Caki2 (cell line): ENCODE measurements around the gene PLAAT2. TPM values are rescaled to one million over a fixed set of nuclear protein-coding genes. Genes with fewer than 3 reads are reported as not detected.
"Not testable (repeated sequence)": the region's sequence is repeated elsewhere in the genome, so short reads cannot be mapped to it uniquely, and the experiment has no call there.

Experiments used
- DNase-seq: peaks from one replicate; pipeline ENCODE4 v3.0.0-alpha.2; 2015; ENCODE audit warnings: low read depth
- in situ Hi-C: cut with HindIII; loops from 2 replicates; pipeline ENCODE4 v1.10.0; 2016; ENCODE audit warnings: low sequenced_read_pairs, low pct_unique_long_range_greater_than_20kb, mixed read lengths
- total RNA-seq: library from RNA; depleted of rRNA; stranded (reverse); fragments of >200 nt; shearing (Covaris generic); gene quantifications from 2 replicates; pipeline ENCODE4 v1.2.3, GENCODE V29; 2014; ENCODE audit warnings: low replicate concordance

Gene PLAAT2
- total RNA-seq, 1 experiment from 2014 or later, result 3.4 TPM

- in situ Hi-C loops, result not testable (repeated sequence)
- DNase-seq, result peak; percentile 88
Observed at GRCh38 chr11:63531074-63531792, 31.9 kb downstream of the PLAAT2 start.

GRCh38 chr11:63530021-63530420 lies 33.2 kb downstream of the PLAAT2 start:
- in situ Hi-C loops, result no loop called here
- no peak for DNase-seq

- DNase-seq, in situ Hi-C loops: not testable (repeated sequence)
Observed at GRCh38 chr11:63529373-63529772, 33.8 kb downstream of the PLAAT2 start.

GRCh38 chr11:63528729-63529278 lies 34.4 kb downstream of the PLAAT2 start:
- in situ Hi-C loops, result not testable (repeated sequence)

GRCh38 chr11:63528156-63528555 lies 35.0 kb downstream of the PLAAT2 start:
- in situ Hi-C loops, DNase-seq: not testable (repeated sequence)

More at GRCh38 chr11:63528729-63529278, 34.4 kb downstream of the PLAAT2 start:
- DNase-seq, result peak; percentile 50

- DNase-seq, result no peak
Observed at GRCh38 chr11:63527667-63528066, 35.5 kb downstream of the PLAAT2 start.

GRCh38 chr11:63523151-63523550 lies 40.0 kb downstream of the PLAAT2 start:
- DNase-seq, result no peak
- in situ Hi-C loops, result no loop called here

More at GRCh38 chr11:63527667-63528066, 35.5 kb downstream of the PLAAT2 start:
- in situ Hi-C loops, result no loop called here

- in situ Hi-C loops, result no loop called here
Observed at GRCh38 chr11:63521896-63522295, 41.3 kb downstream of the PLAAT2 start.

GRCh38 chr11:63520606-63521170 lies 42.5 kb downstream of the PLAAT2 start:
- in situ Hi-C loops, result no loop called here
- DNase-seq, result no peak

More at GRCh38 chr11:63521896-63522295, 41.3 kb downstream of the PLAAT2 start:
- no peak for DNase-seq

GRCh38 chr11:63518548-63518947 lies 44.6 kb downstream of the PLAAT2 start:
- in situ Hi-C loops, result no loop called here

GRCh38 chr11:63517156-63517555 lies 46.0 kb downstream of the PLAAT2 start:
- DNase-seq, result no peak
- in situ Hi-C loops, result no loop called here

More at GRCh38 chr11:63518548-63518947, 44.6 kb downstream of the PLAAT2 start:
- DNase-seq, result no peak

- in situ Hi-C loops, result no loop called here
- no peak for DNase-seq
Observed at GRCh38 chr11:63516109-63516508, 47.1 kb downstream of the PLAAT2 start.

- in situ Hi-C loops, result no loop called here
- no peak for DNase-seq
Observed at GRCh38 chr11:63512816-63513215, 50.4 kb downstream of the PLAAT2 start.

GRCh38 chr11:63511048-63511748 lies 52.0 kb downstream of the PLAAT2 start:
- no peak for DNase-seq
- in situ Hi-C loops, result no loop called here

GRCh38 chr11:63510360-63511047 lies 52.7 kb downstream of the PLAAT2 start:
- in situ Hi-C loops, result no loop called here
- DNase-seq, result no peak

- in situ Hi-C loops, result no loop called here
- no peak for DNase-seq
Observed at GRCh38 chr11:63508745-63509144, 54.4 kb downstream of the PLAAT2 start.

GRCh38 chr11:63508009-63508408 lies 55.2 kb downstream of the PLAAT2 start:
- peak; percentile 22 for DNase-seq
- in situ Hi-C loops, result no loop called here

- DNase-seq, result no peak
- in situ Hi-C loops, result no loop called here
Observed at GRCh38 chr11:63507511-63507910, 55.7 kb downstream of the PLAAT2 start.
